ENCODE data around the gene APOA4. TPM values are rescaled to one million over a fixed set of nuclear protein-coding genes. Genes with fewer than 3 reads are reported as not detected.

APOA4 gene
- not detected for total RNA-seq

DNA sequence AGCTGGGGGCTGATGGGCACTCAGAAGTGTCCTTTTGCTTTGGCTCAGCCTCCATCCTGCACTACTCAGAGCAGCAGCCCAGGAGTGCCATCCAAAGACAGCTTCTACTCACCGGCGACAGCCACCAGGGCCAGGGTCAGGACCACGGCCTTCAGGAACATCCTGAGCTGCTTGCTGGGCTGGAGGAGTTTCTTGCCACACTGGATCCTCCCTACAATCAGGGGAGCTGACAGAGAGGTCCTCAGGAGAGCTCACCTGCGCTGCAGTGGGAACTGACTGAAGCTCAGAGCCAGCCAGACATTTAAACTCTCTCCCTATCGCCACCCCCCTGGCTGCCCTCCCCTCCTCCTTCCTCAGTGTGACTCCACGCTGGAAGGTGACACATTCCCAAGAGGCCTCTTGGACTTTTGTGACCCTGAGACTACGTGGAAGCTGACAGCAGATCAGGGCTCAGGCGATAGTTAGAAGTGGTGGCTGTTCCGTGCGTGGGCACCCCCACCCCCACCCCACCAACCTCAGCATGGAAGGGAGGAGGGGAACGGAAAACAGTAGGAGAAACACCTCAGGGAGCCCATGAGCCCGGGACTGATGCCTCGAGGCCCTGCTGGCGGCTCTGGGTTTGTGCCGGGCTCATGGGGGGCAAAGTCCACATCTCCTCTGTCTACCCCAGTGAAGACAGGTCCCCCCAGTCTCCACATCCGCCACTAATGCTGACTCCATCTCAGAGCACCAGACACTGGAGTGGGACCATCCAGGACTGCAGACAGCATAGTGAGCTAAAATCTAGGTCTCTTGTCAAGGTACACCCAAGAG, at the start of gene APOA4:
Gene APOA4 (minus strand): TSS at position 274 of the 813 bp plus-strand sequence. CDS start 113 bp downstream, at position 161.
- Histone ChIP-seq H3K9ac (ENCODE audit: low read depth in 2 of 2, low read length in 2 of 2) (no peak within 1 kb of the TSS), H3K4me1 (no peaks in the 10 kb centered on the region), H3K4me3 (no peak within 1 kb of the TSS), H3K27ac (no peak within 1 kb of the TSS), H3K36me3 (no peaks in the 10 kb centered on the region), H3K9me3 (no peaks in the 10 kb centered on the region), H3K27me3 (no peaks in the 10 kb centered on the region)
- intact Hi-C loops (cut with DNase I), result no loop called here
- DNase-seq, result no peak
- TF ChIP-seq, protein P1, sequence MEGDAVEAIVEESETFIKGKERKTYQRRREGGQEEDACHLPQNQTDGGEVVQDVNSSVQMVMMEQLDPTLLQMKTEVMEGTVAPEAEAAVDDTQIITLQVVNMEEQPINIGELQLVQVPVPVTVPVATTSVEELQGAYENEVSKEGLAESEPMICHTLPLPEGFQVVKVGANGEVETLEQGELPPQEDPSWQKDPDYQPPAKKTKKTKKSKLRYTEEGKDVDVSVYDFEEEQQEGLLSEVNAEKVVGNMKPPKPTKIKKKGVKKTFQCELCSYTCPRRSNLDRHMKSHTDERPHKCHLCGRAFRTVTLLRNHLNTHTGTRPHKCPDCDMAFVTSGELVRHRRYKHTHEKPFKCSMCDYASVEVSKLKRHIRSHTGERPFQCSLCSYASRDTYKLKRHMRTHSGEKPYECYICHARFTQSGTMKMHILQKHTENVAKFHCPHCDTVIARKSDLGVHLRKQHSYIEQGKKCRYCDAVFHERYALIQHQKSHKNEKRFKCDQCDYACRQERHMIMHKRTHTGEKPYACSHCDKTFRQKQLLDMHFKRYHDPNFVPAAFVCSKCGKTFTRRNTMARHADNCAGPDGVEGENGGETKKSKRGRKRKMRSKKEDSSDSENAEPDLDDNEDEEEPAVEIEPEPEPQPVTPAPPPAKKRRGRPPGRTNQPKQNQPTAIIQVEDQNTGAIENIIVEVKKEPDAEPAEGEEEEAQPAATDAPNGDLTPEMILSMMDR (IDR thresholded peaks at IDR 0.05), result no peak

DNA sequence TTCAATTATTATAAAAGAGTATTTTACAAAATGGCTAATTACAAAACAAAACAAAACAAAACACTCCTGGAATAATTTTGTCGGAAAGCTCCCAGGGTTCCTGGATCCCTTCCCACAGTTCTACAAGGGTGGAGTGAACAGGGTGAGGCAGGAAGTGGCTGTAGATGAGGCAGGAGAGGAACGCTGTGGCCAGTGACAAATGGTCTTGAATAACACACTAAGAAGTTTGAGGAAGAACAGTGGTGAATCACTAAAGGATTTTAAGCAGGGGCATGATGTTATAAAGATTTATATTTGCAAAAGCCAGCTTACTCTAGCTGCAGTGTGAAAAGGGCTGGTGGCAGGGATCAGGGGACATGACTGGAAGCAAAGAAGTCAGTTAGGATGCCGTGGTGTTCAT, 48.1 kb upstream of the APOA4 start:
- no peak overlapping the region for H3K9ac ChIP-seq (ENCODE audit: low read depth in 2 of 2, low read length in 2 of 2)
- intact Hi-C loops (cut with DNase I), result loop anchor here (10.0 kb wide), 1 partner anchor 354 kb away; no protein-coding TSS in a partner anchor
- TF ChIP-seq, protein P1 (IDR thresholded peaks at IDR 0.05), result no peak
- DNase-seq, result no peak
- no peaks in the 10 kb centered on the region for H3K9me3 ChIP-seq
- no peaks in the 10 kb centered on the region for H3K27me3 ChIP-seq
- H3K27ac ChIP-seq, result no peak overlapping the region
- H3K36me3 ChIP-seq, result peaks cover 8% of the 10 kb centered on the region
- H3K4me1 ChIP-seq, result no peaks in the 10 kb centered on the region
- H3K4me3 ChIP-seq, result no peak overlapping the region

DNA sequence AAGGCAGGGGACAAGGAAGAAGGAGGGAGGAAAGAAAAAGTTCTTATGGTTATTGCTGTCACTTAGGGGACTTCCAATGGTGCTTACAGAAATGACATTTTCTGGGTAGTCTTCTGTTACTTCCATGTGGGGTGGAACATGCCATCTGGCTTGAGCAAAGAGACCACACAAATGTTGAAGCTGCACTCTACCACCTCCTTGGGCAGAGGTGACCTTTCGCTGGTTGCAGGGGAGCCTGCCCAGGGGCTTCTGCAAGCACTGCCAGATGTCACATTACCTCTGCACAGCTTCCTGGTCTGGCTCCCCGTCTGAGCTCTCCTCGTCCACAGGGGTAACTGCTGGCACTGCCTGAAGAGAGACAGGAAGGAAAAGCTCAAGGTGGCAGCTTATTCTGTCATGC, 47.0 kb upstream of the APOA4 start:
- Histone ChIP-seq H3K27ac (no peak overlapping the region), H3K4me1 (no peaks in the 10 kb centered on the region), H3K9me3 (no peaks in the 10 kb centered on the region), H3K36me3 (peaks cover 8% of the 10 kb centered on the region), H3K9ac (ENCODE audit: low read depth in 2 of 2, low read length in 2 of 2) (no peak overlapping the region), H3K27me3 (no peaks in the 10 kb centered on the region), H3K4me3 (no peak overlapping the region)
- TF ChIP-seq, protein P1 (IDR thresholded peaks at IDR 0.05), result no peak
- DNase-seq, result no peak
- intact Hi-C loops (cut with DNase I), result loop anchor here (10.0 kb wide), 1 partner anchor 355 kb away; no protein-coding TSS in a partner anchor

DNA sequence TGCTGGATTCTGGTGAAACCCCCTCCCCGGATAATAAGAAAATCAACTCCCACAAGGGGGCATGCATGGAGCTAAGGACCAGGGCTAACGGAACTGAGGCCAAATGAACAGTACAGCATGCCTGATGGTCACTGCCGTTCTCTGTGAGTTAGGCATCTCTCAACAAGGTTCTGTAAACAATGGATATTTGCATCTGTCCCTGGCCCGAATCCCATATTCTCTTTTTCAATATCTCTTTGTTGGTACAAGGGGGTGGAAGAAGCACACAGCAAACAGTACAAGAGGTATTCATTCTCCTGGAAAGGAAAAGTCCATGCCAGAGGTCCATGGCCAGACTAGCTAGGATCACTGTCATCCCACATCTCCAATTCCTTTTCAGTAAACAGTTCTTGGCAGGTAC, 46.5 kb upstream of the APOA4 start:
- no peaks in the 10 kb centered on the region for H3K4me1 ChIP-seq
- H3K27me3 ChIP-seq, result no peaks in the 10 kb centered on the region
- no peaks in the 10 kb centered on the region for H3K9me3 ChIP-seq
- DNase-seq, result no peak
- H3K27ac ChIP-seq, result no peak overlapping the region
- H3K9ac ChIP-seq (ENCODE audit: low read depth in 2 of 2, low read length in 2 of 2), result no peak overlapping the region
- intact Hi-C loops (cut with DNase I), result loop anchor here (10.0 kb wide), 1 partner anchor 355 kb away; no protein-coding TSS in a partner anchor
- H3K36me3 ChIP-seq, result peaks cover 8% of the 10 kb centered on the region
- TF ChIP-seq, protein P1 (IDR thresholded peaks at IDR 0.05), result no peak
- no peak overlapping the region for H3K4me3 ChIP-seq

DNA sequence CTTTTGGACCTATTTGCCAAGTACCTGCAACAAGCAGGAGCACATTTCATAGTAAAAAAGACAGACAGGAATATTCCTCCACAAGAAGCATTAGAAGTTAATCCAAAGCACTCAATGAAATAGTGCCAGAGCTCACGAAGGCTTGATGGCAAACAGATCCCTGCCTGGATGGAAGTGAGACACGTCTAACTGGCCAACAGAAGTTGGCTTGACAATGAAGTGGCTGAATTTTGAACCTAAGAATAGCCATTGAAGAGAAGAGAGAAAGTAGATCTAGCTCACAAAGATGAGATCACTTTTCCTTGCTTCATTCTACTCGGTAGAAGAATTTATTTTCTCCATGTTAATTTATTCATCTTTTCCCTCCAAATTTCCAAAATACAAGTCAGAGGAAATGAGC, 45.0 kb upstream of the APOA4 start:
- H3K27ac ChIP-seq, result no peak overlapping the region

More for the DNA sequence above, 45.0 kb upstream of the APOA4 start:
- Histone ChIP-seq H3K36me3 (peaks cover 8% of the 10 kb centered on the region), H3K27me3 (no peaks in the 10 kb centered on the region), H3K9me3 (no peaks in the 10 kb centered on the region), H3K4me3 (no peak overlapping the region), H3K9ac (ENCODE audit: low read depth in 2 of 2, low read length in 2 of 2) (no peak overlapping the region), H3K4me1 (no peaks in the 10 kb centered on the region)
- intact Hi-C loops (cut with DNase I), result no loop called here
- TF ChIP-seq, protein P1 (IDR thresholded peaks at IDR 0.05), result no peak
- no peak for DNase-seq

All from colonic mucosa (tissue), 4 donors.